ENCODE measurements around the gene KRTAP10-1. TPM values are rescaled to one million over a fixed set of nuclear protein-coding genes. Genes with fewer than 3 reads are reported as not detected.

The KRTAP10-1 gene
- total RNA-seq, 2 experiments from 2014 or later, result not detected

DNA sequence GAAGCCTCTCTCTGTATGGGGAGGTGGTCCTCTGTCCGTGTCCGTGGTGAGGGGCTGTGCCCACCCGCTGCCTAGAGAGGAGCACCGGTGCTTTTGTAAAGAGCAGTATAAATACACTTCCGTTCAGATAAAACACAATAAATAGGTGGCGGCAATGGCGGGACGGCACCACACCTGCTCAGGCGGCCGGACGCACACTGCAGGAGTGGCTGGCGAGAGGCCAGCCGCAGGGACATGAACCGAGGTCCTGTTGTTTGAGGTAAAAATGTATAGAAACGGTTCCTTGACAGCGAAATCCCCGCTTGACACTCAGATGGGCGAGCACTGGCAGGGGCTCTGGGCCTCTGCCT is 40.8 kb downstream of the KRTAP10-1 start:
- peaks cover 18% of the 10 kb centered on the region for H3K27me3 Mint-ChIP-seq
- H3K9me3 Mint-ChIP-seq (ENCODE audit: low read depth), result no peaks in the 10 kb centered on the region
- H3K4me1 Mint-ChIP-seq, result peaks cover 5% of the 10 kb centered on the region
- no peak overlapping the region for H3K4me3 Mint-ChIP-seq
- H3K36me3 Mint-ChIP-seq, result no peaks in the 10 kb centered on the region
- CTCF ChIA-PET, result no interaction called here
- ATAC-seq (no peak), DNase-seq (no peak)
- H3K27ac Mint-ChIP-seq, result no peak overlapping the region

DNA sequence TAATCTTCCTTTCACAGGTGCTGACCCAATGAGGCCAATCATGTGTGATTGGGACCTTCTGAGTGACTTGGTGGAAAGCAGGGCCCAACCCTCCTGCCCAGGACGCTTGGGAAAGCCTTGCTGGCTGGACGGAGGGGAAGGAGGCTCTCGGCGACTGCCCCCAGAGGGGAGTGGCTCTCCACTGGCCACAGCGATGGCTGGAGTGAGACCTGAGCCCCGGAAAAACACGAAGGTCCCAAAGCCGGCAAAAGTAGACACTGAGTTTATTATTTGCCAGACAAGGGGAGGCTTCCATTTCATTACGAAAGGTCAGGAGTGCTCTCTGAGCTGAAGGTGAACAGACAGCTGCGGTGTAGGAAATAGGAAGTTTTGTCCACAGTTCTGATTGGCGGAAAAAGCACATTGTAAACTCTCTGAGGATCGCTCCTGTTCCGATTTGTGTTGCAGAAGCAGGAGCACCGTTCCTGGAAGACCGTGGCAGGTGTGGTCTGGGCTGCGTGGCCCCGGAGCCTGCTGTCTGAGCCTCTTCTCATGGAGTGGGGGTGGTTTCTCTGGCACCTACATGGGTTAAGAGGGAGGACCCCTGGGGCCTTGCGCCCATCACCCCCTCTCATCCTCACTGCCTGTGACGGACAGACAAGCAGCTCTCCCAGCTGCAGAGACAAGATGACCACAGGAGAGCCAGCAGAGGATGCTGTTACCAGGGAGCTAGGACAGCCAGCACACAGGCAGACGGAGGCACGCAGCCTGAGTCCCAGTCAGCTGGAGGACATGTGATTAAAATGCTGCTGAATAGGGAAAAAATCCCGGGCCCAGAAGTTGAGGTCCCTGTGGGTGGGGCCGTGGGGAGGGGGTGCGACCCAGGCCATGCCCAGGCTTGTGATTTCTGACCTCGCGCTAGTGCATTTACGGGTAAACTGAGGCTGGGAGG is 41.5 kb downstream of the KRTAP10-1 start:
- H3K9me3 Mint-ChIP-seq (ENCODE audit: low read depth), result no peaks in the 10 kb centered on the region
- H3K27ac Mint-ChIP-seq, result no peak overlapping the region
- H3K4me1 Mint-ChIP-seq, result no peaks in the 10 kb centered on the region
- no peak for ATAC-seq
- no peak overlapping the region for H3K4me3 Mint-ChIP-seq
- no peaks in the 10 kb centered on the region for H3K36me3 Mint-ChIP-seq
- peaks cover 18% of the 10 kb centered on the region for H3K27me3 Mint-ChIP-seq
- no peak for DNase-seq
- CTCF ChIA-PET, result interaction anchor here (0.5 to 1.4 kb wide), 2 partner anchors 12 to 288 kb away, joined by 3 to 5 read pairs; no protein-coding TSS in a partner anchor

DNA sequence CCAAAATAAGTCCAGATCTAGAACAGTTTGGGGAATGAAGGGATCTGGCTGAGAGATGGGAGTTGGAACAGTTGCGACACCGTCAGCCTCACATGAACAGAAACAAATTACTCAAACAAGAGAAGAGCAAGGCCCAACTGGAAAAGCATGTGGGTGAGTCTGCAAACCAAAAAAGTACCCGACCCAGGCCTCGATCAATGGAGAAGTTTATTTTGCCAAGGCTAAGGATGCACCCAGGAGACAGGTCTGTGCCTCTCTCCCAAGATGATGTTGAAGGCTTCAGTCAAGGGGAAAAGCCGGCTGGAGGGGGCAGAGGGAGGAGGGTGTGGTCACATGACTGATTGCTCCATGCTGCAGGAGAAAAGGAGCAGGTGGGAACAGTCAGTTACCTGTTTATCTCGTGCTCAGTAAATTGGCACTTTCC is 42.3 kb downstream of the KRTAP10-1 start:
- CTCF ChIA-PET, result interaction anchor here (1.4 kb wide), 1 partner anchor 13 kb away, joined by 5 read pairs; no protein-coding TSS in a partner anchor
- Mint-ChIP-seq H3K36me3 (peaks cover 6% of the 10 kb centered on the region), H3K27me3 (peaks cover 18% of the 10 kb centered on the region), H3K4me3 (no peak overlapping the region), H3K27ac (no peak overlapping the region), H3K4me1 (peaks cover under 1% of the 10 kb centered on the region), H3K9me3 (ENCODE audit: low read depth) (peaks cover 4% of the 10 kb centered on the region)
- DNase-seq (no peak), ATAC-seq (no peak)

DNA sequence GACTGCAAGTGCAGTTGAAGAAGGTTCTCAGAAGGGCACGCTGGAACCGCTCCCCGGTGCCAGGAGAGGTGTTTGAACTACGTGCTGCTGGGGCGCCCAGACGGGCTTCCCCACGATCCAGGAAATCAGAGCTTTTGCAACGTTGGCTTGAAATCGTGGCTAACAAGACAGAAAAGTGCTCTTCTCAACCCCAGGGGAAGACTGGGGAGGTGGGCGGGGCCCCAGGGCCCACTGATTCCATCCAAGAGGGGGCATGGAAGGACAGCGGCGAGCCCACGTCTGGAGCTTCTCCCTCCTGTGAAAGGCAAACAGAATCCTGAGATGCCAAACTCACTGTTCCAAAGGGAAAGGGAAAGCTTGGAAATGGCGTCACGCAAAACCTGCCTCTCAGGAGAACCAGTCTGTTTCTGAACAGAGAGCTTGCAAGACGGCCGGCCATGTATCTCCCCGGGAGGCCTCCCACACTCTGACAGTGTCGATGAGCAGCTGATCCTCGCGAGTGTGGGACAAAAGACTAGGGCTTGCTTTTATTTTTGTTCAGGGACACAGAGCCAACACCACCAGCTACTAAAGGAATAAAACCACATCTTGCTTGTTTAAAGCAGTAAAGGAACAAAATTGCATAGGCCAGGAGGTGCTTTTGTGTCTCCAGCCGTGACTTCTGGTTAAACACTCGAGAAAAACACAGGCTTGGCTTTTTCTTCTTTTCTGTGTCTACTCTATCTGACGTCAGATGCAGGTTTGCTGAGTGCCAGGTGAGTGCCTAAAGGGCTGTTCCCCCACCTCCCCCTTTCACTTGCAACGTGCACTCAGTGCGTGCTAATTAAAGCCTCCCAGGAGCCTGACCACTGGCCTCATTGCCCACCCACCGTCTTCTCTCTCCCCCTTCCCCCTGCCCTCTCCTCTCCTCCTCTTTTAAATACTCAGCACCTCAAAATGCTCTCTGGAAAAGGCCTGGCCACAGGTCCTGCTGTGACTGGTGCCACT is 43.1 kb downstream of the KRTAP10-1 start:
- CTCF ChIA-PET, result interaction anchor here (0.9 to 1.4 kb wide), 2 partner anchors 14 to 297 kb away, joined by 3 to 5 read pairs; no protein-coding TSS in a partner anchor
- Mint-ChIP-seq H3K27me3 (peaks cover 18% of the 10 kb centered on the region), H3K9me3 (ENCODE audit: low read depth) (peaks cover 12% of the 10 kb centered on the region), H3K4me3 (no peak overlapping the region), H3K4me1 (peaks cover 6% of the 10 kb centered on the region), H3K27ac (no peak overlapping the region), H3K36me3 (peaks cover 13% of the 10 kb centered on the region)
- no peak for DNase-seq
- ATAC-seq, result no peak

DNA sequence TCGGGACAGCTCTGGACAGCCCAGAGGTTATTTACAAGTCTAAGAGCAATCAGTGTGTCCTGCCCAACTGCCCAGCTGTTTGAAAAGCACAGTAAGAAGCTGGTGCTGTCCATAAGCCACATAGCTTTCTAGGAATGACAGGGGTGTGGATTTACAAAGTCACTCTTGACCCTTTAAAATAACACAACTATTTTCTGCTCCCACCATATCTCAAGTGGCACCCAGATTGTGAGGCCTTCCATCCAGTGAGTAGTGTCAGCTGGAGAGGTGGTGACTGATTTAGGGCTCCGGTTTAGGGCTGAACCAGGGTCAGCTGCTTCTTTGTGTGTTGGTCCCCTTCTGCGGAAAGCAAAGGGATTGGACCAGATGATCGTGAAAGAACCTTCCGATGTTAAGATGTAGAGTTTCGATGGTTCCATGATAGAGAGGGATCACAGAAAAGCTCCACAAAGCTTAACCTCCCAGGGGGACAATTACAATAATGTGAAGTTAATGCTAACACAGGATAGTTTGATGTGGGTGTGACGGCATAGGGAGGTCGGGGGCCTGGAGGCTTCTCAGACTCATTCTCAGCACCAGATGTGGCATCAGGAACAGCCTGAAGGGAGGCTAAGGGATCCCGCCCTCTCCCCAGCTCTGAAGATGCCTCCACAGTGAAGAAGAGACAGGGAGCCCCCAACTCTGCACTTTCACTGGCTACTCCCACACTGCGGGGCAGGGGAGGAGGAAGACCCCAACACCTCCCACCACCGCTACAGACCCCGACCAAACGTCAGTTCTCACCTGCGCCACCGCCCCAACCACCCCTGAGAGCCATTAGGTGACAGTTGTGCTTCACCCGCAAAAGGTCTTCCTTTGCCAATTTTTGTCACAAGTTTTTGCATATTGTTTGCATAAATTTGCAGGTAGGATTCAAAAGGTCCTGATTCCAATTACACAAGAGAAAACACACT is 44.1 kb downstream of the KRTAP10-1 start:
- no peak for DNase-seq
- CTCF ChIA-PET, result interaction anchor here (0.9 kb wide), 1 partner anchor 297 kb away, joined by 3 read pairs; no protein-coding TSS in a partner anchor
- peaks cover 18% of the 10 kb centered on the region for H3K27me3 Mint-ChIP-seq
- peaks cover 16% of the 10 kb centered on the region for H3K36me3 Mint-ChIP-seq
- no peak overlapping the region for H3K27ac Mint-ChIP-seq
- peaks cover 6% of the 10 kb centered on the region for H3K4me1 Mint-ChIP-seq
- no peak for ATAC-seq
- H3K4me3 Mint-ChIP-seq, result no peak overlapping the region
- H3K9me3 Mint-ChIP-seq (ENCODE audit: low read depth), result peaks cover 13% of the 10 kb centered on the region

DNA sequence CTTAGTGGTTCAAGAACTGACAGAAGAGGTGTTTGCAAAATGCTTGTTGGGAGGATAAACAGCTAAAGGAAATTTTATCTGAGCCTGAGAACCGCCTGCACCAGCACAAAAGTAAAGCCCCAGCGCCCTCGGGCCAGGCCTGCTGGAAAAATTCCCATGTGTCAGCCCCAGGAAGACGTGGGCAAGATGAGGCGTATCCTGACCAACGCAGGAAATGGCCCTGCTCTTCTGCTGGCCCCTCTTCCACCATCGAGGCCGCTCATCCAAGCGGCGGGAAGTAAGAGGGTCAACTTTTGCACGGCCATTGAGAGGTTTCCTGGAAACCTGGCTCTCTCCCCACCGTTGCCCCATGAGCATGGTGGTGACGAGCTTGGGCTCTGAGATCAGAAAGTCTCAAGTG is 45.0 kb downstream of the KRTAP10-1 start:
- ATAC-seq (no peak), DNase-seq (no peak)
- H3K36me3 Mint-ChIP-seq, result peaks cover 19% of the 10 kb centered on the region
- H3K4me1 Mint-ChIP-seq, result peaks cover 6% of the 10 kb centered on the region
- H3K4me3 Mint-ChIP-seq, result no peak overlapping the region
- H3K27me3 Mint-ChIP-seq, result peaks cover 19% of the 10 kb centered on the region
- H3K9me3 Mint-ChIP-seq (ENCODE audit: low read depth), result peaks cover 13% of the 10 kb centered on the region
- H3K27ac Mint-ChIP-seq, result no peak overlapping the region
- CTCF ChIA-PET, result interaction anchor here (0.9 kb wide), 1 partner anchor 298 kb away, joined by 3 read pairs; no protein-coding TSS in a partner anchor

DNA sequence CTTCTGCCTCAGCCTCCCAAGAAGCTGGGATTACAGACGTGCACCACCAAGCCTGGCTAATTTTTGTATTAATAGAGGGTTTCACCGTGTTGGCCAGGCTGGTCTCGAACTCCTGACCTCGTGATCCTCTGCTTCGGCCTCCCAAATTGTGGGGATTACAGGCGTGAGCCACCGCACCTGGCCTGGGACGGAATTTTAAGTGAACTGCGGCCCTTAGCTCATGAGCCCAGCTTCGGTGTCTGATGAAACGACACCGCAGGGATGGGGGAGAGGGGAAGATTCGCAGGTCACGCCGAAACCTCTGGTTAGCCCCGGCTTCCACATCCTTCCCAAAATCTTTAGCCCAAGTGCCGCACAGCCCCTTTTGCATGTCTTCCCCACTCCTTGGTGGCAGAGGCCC is 45.6 kb downstream of the KRTAP10-1 start:
- no peak for DNase-seq
- no peak for ATAC-seq
- no peak overlapping the region for H3K27ac Mint-ChIP-seq
- H3K4me3 Mint-ChIP-seq, result no peak overlapping the region
- peaks cover 19% of the 10 kb centered on the region for H3K36me3 Mint-ChIP-seq
- CTCF ChIA-PET, result interaction anchor here (0.9 kb wide), 1 partner anchor 299 kb away, joined by 3 read pairs; no protein-coding TSS in a partner anchor
- peaks cover 13% of the 10 kb centered on the region for H3K9me3 Mint-ChIP-seq (ENCODE audit: low read depth)
- peaks cover 20% of the 10 kb centered on the region for H3K27me3 Mint-ChIP-seq
- H3K4me1 Mint-ChIP-seq, result peaks cover 6% of the 10 kb centered on the region

DNA sequence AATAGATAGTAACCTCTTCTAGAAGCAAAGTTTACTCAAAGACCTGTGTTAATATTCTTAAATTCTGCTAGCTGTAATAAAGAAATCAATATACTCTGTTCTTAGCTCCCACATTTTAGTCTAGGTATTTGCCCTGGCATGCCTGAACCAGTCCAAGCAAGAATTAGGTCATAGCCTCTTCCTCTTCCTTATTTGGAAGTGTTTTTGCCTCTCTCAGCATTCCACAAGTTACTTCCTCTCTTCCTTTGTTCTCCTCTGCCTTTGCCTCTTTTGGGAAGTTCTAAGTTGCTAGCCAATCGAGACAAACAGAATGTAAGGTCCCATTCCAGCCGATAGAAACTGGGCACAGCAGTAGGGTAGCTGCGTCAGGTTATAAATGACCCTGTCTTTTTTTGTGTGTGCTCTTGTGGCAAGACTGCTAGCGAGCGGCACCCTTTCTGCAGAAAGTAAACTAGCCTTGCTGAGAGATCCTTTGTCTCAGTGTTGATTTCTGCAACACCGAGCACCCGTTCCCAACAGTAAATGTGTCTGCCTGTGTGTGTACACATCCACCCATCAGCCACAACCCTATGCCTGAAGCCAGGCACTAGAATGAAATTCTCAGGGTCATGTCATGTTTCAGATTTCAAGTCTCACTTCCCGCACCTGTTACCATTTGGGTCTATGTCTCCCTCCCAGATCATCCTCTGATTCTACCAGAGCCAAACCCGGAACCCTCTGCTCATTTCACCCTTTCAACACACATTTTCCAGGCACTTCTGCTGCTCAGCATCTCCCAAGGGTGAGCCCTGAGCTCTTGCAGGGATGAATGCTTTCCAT is 47.2 kb downstream of the KRTAP10-1 start:
- peaks cover 13% of the 10 kb centered on the region for H3K9me3 Mint-ChIP-seq (ENCODE audit: low read depth)
- no peak for DNase-seq
- CTCF ChIA-PET, result no interaction called here
- H3K27me3 Mint-ChIP-seq, result peaks cover 20% of the 10 kb centered on the region
- peaks cover 6% of the 10 kb centered on the region for H3K4me1 Mint-ChIP-seq
- ATAC-seq, result no peak
- H3K36me3 Mint-ChIP-seq, result peaks cover 19% of the 10 kb centered on the region
- no peak overlapping the region for H3K27ac Mint-ChIP-seq
- H3K4me3 Mint-ChIP-seq, result no peak overlapping the region

DNA sequence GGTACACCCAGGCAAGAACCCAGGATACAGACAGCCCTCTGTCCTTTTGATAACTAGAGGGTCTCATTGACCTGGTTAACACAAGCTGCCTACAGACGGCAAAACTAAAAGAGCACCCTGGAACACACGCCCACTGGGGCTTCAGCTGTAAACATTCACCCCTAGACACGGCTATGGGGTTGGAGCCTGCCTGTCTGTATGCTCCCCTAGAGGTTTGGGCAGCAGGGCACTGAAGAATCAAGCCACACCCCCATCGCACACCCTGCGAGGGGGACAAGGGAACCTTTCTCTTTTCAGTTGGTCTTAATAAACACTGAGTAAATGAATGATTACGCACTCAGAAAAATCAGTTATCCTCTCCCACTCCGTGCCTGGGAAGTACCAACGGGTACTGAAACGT is 49.2 kb downstream of the KRTAP10-1 start:
- H3K4me3 Mint-ChIP-seq, result no peak overlapping the region
- H3K36me3 Mint-ChIP-seq, result peaks cover 19% of the 10 kb centered on the region
- peaks cover 6% of the 10 kb centered on the region for H3K4me1 Mint-ChIP-seq
- ATAC-seq (no peak), DNase-seq (no peak)
- H3K27me3 Mint-ChIP-seq, result peaks cover 7% of the 10 kb centered on the region
- CTCF ChIA-PET, result interaction anchor here (0.9 to 1.4 kb wide), 4 partner anchors 11 to 322 kb away, joined by 3 to 4 read pairs (median 4); no protein-coding TSS in a partner anchor
- H3K27ac Mint-ChIP-seq, result no peak overlapping the region
- peaks cover 13% of the 10 kb centered on the region for H3K9me3 Mint-ChIP-seq (ENCODE audit: low read depth)

DNA sequence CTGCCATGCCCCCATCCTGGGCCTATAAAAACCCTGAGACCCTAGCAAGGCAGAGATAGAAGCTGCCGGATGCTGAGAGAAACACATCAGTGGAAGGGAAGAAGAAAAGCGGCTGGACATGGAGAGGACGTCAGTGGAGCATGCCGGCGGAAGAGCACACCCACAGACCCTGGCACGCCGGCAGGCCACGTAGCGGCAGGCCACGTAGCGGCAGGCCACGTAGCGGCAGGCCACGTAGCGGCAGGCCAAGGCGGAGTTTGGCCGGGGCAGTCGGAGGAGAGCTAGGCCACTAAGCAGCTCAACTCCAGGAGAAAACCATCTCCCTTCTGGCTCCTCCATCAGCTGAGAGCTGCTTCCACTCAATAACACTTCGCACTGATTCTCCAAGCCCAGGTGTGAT is 49.6 kb downstream of the KRTAP10-1 start:
- no peak for DNase-seq
- Mint-ChIP-seq H3K27me3 (peaks cover 5% of the 10 kb centered on the region), H3K36me3 (peaks cover 19% of the 10 kb centered on the region), H3K4me3 (no peak overlapping the region), H3K27ac (no peak overlapping the region), H3K4me1 (peaks cover 6% of the 10 kb centered on the region), H3K9me3 (ENCODE audit: low read depth) (peaks cover 13% of the 10 kb centered on the region)
- CTCF ChIA-PET, result interaction anchor here (0.9 to 1.4 kb wide), 6 partner anchors 10 to 323 kb away, joined by 3 to 4 read pairs (median 3); partner anchors contain the start of gene UBE2G2
- ATAC-seq, result no peak

DNA sequence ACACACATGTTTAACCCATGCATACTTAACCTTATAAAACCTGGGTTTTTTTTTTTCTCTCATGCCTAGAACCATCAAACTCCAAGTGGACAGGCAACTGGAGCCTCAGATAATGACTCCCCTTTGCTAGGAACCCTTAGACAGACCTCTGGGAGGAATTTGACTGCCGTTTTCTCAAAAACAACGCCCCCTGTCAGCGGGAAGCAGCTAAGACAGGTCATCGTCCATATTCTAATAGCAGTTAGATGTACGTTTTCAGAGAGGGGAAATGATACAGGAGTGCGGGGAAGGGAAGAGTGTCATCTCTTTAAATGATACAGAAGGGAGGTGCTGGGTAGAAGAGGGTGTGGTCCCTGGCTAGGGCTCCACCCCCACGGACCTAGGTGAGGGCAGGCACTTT is 50.0 kb downstream of the KRTAP10-1 start:
- Mint-ChIP-seq H3K36me3 (peaks cover 19% of the 10 kb centered on the region), H3K4me3 (no peak overlapping the region), H3K27ac (no peak overlapping the region), H3K4me1 (peaks cover 6% of the 10 kb centered on the region), H3K9me3 (ENCODE audit: low read depth) (peaks cover 13% of the 10 kb centered on the region), H3K27me3 (peaks cover 7% of the 10 kb centered on the region)
- no peak for DNase-seq
- CTCF ChIA-PET, result interaction anchor here (0.9 to 1.4 kb wide), 6 partner anchors 10 to 323 kb away, joined by 3 to 4 read pairs (median 3); partner anchors contain the start of gene UBE2G2
- ATAC-seq, result no peak
